Kidney glomerular epithelial cell (primary cell): ENCODE measurements around the gene CLDN4.

ENCODE experiments used
- DNase-seq: peaks from one replicate; lab custom pipeline; 2025; lab: John Stamatoyannopoulos, UW

The CLDN4 gene

DNA sequence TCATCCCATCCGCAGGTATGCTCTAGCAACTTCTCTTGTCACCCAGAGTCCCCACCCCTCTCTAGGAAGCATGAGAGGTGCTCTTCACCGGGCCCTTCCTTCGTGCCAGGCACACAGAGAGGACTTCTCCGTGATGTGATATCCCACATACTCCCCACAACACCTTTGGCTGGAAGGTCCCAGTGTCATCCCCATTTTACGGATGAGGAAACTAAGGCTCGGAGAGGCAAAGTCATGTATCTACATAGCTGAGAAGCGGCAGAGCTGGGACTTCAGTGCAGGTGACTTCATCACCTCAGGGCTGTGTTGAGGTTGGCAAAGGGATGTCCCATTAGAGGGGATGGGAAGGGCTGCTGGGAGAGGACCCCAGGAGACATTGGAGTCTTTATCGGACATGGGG, 45.6 kb downstream of the CLDN4 start:
- DNase-seq: no peak

DNA sequence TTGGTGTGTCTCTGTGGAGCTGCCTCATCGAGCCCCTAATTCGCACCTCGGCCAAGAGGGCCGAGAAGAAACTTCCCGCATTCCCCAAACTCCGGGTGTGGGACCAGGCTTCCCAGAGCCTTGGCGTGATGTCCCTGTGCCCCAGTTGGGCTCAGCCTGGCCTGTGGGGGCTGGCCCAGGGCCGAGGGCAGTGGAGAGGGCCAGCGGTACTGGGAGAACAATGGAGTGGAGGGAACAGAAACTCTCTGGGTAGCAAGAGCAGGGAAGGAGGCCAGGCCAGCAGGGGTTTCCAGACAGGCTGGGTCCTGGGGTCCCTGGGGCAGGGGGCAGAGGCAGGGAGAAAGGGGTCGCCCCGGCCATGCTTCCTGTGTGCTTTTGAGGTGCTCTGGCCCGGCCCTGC, 46.2 kb downstream of the CLDN4 start:
- no peak for DNase-seq

DNA sequence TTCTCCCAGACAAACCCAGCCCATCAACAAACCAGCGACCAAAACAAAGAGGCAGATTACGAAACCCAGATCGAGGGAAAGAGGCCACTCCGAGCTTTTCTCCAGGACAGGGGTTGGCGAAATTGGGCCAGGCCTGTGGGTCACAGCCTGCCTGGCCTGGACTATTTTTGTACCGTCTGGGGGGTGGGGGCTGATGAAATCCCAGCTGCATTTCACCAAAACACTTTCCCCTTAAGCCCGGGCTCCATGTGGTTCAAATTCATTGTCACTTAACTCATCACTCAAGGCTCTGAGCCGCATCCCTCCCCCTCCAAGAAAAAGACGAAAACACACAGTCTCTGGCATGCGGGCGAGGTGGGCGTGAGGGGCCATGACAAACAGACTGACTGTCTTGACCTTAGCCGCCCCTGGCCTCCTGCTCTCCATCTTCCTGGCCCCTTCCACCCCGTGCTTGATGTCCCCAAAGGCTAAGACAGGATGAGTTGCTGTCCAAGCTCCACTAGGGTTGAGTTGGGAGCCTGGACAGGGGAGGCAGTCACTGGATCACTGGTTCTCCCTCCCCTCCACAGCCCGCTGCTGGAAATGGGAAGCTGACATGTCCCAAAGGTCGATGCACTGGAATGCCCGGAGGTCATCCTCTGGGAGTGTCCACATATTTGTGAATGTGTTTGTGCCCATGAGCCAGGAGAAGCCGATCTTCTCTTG, 49.3 kb downstream of the CLDN4 start:
- DNase-seq: no peak

DNA sequence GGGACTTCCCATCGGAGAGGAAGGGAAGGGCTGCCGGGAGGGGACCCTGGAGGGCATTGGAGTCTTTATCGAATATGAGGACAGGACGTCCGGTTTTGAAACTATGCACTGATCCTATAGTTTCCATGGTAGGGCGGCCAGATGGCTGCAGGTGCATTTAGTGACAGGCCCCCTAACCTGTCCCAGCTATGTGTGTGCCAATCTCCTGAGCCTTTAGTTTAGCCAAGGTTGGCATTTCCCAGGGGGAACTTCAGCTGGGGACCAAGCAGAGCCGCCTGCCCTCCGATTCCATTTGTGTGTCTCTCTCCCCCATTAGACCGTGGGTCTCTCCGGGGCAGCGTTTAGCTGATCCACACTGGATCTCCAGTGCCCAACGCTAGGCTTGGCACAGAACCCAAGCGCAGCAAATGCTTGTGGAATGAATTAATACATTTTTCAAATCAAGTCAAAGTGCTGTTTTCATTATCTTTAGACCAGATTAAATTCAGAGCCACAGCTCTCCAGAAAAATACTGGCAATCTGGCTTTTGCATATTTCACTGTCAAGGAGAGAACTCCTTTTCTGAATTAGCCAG, 50.0 kb downstream of the CLDN4 start:
- DNase-seq: no peak

DNA sequence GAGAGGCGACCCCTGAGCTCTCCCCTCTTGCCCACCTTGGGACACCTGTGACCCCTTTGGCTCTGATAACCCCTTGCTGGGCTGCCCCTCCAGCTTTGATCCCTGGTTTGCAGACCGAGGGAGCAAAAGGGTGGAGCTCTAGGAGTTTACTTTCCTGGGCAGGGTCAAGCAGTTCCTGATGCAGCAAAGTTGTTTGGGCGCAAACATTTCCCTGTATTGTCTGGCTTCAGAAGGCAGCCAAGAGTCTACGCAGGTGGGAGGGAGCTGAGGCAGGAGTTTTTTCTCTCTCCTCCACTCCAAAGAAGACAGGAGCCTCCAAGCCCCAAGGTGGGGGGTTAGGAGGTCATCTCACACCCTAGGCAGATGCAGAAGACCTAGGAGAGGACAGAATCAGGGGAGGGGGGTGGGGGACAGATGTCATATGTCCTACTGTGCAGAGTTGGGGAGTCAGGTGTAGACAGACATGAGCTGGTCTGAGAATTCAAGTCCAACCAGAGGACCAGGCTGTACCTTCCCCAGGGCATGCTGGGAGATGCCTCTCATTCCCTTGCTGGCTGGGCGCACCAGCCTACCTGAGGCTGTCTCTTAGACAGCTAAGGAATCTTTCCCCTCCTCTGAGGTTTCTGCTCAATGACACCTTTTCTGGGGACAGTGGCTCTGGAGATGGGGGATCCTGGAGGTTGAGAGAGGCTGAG, 50.7 kb downstream of the CLDN4 start:
- DNase-seq: no peak

DNA sequence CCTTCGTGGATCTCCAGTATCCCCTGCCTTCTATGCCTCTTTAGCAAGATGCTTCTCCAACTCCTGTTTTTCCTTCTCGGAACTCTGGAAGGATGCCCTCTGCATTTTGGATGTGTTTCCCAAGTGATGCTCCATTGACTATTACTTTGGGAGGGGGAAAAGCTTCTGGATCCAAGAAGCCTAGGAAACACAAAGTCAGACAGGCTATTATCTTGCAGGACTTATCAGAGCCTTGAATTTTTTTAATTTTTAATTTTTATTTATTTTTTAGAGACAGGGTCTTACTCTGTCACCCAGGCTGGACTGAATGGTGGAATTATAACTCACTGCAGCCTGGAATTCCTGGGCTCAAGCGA, 51.2 kb downstream of the CLDN4 start:
- no peak for DNase-seq
